C4-2B (cell line): ENCODE data around the gene KLHL8.

Source experiments
- ZFX ChIP-seq: fragments of 450-650 bp; IDR thresholded peaks from 2 replicates; pipeline ENCODE4 v1.6.1; 2017
- TF ChIP-seq, protein P1 (sequence below): fragments of 450-650 bp; conservative IDR thresholded peaks from 2 replicates; pipeline ENCODE4 v1.5.1; 2017; ENCODE audit warnings: mild to moderate bottlenecking

DNA sequence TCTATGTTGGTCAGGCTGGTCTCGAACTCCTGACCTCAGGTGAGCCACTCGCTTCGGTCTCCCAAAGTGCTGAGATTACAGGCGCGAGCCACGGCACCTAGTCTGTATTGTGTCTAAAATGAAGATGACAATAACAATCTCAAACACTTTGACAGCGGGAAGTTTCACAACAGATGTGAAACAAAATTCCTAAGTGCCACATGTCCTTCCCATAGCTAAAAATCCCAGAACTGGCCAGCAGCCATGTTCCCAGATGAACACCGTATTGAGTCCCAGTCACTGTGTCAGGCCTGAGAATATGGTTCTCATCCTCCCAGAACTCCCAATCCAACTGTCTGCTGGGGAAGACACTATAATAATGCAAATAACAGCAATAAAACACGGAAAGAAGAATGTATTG, 16.4 kb upstream of the KLHL8 start:
- TF ChIP-seq, protein P1, sequence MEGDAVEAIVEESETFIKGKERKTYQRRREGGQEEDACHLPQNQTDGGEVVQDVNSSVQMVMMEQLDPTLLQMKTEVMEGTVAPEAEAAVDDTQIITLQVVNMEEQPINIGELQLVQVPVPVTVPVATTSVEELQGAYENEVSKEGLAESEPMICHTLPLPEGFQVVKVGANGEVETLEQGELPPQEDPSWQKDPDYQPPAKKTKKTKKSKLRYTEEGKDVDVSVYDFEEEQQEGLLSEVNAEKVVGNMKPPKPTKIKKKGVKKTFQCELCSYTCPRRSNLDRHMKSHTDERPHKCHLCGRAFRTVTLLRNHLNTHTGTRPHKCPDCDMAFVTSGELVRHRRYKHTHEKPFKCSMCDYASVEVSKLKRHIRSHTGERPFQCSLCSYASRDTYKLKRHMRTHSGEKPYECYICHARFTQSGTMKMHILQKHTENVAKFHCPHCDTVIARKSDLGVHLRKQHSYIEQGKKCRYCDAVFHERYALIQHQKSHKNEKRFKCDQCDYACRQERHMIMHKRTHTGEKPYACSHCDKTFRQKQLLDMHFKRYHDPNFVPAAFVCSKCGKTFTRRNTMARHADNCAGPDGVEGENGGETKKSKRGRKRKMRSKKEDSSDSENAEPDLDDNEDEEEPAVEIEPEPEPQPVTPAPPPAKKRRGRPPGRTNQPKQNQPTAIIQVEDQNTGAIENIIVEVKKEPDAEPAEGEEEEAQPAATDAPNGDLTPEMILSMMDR, result no peak
- TF ChIP-seq ZFX, result no peak
